HG02885 (cell line): ENCODE results near the gene WTIP.
"Not testable (repeated sequence)": the region's sequence is repeated elsewhere in the genome, so short reads cannot be mapped to it uniquely, and the experiment has no call there.

Experiments
- ATAC-seq: cut with Tn5 transposase; IDR thresholded peaks from one replicate; pipeline ENCODE4 v1.9.1; 2021; ENCODE audit warnings: mild to moderate bottlenecking; ENCODE audit not compliant: unreplicated experiment, poor library complexity

WTIP gene

GRCh38 chr19:34501339-34502320, 20.1 kb downstream of the WTIP start:
- peak; percentile 88 for ATAC-seq

- ATAC-seq, result no peak
Measured at GRCh38 chr19:34502582-34503411, 21.2 kb downstream of the WTIP start.

- ATAC-seq, result no peak
Measured at GRCh38 chr19:34503531-34504272, 22.1 kb downstream of the WTIP start.

DNA sequence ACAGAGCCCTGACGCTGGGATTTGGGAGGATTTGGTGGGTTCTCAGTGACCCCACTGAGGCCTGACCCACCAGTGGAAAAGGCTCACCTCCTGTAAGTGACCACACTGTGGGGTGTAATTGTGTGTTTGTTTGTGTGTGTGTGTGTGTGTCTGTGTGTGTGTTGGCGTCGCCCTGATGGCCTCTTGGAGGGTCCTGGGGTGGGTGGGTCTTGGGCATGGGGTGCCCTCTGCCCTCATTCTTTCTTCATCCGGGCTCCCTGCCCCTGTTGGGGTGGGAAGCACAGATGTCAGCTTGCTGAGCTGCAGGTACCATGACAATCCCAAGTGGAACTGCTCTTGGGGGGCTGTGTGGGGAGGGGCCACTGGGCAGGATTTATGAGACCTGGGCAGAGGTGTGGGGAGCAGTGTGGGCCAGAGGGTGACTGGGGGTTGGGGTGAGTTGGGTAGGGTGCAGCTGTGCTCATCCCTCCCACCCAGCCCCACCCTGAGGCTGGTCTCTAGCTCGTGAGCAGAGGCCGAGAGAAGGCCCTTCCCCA, 22.8 kb downstream of the WTIP start:
- ATAC-seq, result no peak

DNA sequence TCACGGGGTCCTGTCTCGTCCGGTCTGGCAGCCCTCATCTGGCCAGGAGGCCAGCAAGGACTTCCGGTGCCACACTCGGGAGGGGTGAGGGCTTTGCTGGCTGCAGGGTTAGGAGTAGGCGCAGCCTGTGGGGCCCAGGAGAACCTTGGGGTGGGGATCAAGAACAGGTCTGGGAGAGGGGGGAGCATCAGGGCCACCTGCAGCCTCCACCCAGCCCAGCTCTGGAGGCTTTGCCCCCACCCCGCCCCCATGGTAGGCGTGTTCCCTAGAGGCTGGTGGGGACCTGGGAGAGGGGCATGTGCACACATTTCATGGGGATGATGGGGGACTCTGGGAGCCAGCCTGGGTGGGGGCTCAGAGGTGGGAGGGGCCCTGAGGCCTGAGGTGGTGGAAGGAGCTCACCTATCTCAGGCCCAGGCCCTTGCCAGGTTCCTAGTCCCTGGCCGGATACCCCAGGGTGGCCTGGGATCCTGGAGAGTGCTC, 23.3 kb downstream of the WTIP start:
- no peak for ATAC-seq

DNA sequence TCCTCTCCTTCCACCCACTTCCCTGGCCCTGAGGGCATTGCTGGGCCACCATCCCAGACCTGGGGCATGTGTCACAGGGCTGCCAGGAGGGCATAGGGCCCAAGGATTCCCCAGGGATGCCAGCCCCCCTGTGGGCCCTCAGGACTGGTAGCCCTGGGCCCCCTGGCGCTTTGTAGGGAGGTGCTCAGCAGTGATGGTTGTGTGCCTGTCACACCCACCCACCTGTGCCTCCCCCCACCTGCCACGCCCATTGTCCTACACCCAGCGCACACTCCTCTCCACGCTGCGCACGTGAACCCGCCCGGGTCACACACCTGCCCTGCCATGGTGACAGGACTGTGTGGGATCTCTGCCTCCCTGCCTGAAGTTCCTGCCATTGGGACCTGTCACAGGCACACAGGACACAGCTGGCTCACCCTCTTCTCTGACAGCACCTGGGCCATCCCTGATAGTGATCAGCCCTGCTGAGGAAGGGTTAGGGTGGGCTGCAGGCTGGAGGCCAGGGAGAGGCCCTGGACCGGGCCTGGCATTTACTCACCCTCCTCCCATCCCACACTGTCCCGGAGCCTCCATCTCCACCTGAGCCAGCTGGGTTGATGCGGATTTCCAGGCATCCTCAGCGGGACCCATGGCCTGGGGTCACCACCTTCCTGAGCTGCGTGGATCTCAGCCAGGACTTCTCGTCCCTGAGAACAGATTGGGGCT, 23.9 kb downstream of the WTIP start:
- no peak for ATAC-seq

DNA sequence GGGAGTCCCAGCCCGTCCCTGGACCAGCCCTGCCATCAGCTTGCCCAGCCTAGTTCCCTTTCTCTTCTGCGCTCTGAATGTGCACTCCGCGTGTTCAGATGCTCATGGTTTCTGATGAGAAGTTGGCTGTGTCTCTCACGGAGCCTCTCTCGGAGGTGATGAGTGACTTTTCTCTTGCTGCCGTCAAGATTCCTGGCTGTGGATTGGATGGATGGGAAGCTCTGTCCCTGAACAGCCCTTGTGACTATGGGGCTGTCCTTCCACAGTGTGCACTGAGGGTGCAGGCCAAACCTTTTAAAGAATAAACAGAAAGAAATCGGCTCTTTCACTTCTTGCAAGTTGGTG, 24.4 kb downstream of the WTIP start:
- ATAC-seq, result no peak

- no peak for ATAC-seq
Measured at GRCh38 chr19:34507414-34508067, 26.0 kb downstream of the WTIP start.

GRCh38 chr19:34508540-34508939, 27.0 kb downstream of the WTIP start:
- no peak for ATAC-seq

DNA sequence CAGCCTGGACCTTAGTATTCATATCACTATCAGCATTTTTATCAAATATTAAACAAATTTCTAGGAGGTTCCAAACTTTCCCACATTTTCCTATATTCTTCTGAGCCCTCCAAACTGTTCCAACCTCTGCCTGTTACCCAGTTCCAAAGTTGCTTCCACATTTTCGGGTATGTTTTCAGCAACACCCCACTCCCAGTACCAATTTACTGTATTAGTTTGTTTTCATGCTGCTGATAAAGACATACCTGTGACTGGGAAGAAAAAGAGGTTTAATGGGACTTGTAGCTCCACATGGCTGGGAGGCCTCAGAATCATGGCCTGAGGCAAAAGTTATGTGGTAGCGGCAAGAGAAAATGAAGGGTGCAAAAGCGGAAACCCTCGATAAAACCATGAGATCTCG, 29.3 kb downstream of the WTIP start:
- ATAC-seq, result not testable (repeated sequence)

- no peak for ATAC-seq
Measured at GRCh38 chr19:34512254-34512822, 30.8 kb downstream of the WTIP start.

DNA sequence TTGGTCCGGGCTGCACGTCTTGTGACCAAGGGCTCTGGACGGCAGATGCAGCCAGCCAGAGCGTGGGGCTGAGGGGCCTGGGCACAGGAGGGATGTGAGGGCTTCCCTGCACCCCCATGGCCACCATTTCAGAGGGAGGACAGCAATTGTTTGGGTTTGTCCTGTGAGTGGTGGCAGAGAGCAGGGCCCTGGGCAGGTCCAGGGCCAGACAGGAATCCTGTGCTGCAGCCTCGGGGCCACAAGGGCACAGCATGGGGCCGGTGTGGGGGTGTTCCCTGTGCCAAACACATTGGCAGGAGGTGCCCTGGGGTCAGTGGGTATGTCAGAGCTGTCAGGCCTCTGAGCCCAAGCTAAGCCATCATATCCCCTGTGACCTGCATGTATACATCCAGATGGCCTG, 32.2 kb downstream of the WTIP start:
- ATAC-seq, result no peak

GRCh38 chr19:34519602-34520001, 38.0 kb downstream of the WTIP start:
- ATAC-seq, result no peak

- ATAC-seq, result no peak
Measured at GRCh38 chr19:34523408-34523807, 41.9 kb downstream of the WTIP start.

- ATAC-seq, result no peak
Measured at GRCh38 chr19:34525001-34525400, 43.4 kb downstream of the WTIP start.

GRCh38 chr19:34534206-34534605, 52.6 kb downstream of the WTIP start:
- no peak for ATAC-seq

- no peak for ATAC-seq
Measured at GRCh38 chr19:34539396-34539795, 57.8 kb downstream of the WTIP start.

DNA sequence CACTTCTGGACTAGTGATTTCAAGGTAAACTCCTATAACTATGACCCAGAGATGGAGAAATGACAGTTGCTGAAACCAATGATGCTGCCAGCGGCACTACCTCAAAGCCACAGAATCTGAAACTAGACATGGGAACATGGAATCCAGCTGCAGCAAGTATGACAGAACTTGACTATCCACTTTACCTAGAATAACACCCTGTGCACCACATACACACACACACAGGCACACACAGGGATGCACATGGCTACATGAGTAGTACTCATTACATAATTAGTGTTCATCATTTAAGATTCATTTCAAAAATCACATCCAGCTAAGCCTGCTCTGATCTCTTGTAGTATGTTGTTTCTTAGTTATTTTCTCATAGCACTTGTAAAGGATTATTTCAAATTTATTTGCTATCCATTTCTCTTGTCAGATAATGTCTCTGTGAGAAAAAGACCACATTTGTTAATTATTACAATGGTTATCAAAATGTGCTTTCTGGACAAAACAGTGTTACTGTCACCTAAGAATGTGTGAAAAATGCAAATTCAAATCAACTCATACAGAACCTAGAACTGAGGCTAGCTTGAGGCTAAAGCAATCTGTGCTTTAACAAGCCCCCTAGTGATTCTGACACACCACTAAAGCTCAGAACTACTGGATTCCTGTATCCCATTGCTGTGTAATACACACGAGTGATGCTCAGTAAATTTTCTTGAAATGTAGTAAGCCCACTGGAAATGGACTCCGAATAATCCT, 59.4 kb downstream of the WTIP start:
- no peak for ATAC-seq
